OCI-LY7 (cell line): ENCODE measurements around the gene KANK2.

Source experiments
- CTCF ChIP-seq: fragments of 200-600 bp; sonication (generic); conservative IDR thresholded peaks from 2 replicates; pipeline ENCODE4 v1.5.1; 2014; ENCODE audit warnings: mild to moderate bottlenecking, antibody characterized with exemption, low read length, moderate library complexity, mixed read lengths
- EZH2phosphoT487 ChIP-seq: fragments of 200-600 bp; sonication (generic); IDR thresholded peaks from 2 replicates; pipeline ENCODE4 v1.6.1; 2018; ENCODE audit warnings: low read depth, borderline replicate concordance, mild to moderate bottlenecking, mixed run types, antibody characterized with exemption, low read length, moderate library complexity, mixed read lengths

GRCh38 chr19:11171144-11171543, 26.2 kb downstream of the KANK2 start:
- TF ChIP-seq CTCF (no peak), EZH2phosphoT487 (no peak)
